HepG2 (cell line): ENCODE measurements around the gene BRI3BP. TPM values are rescaled to one million over a fixed set of nuclear protein-coding genes. Genes with fewer than 3 reads are reported as not detected.

Experiments used
- ATAC-seq: fragments of 200-7000 bp; cut with Tn5 transposase; 3 replicates; pipeline ENCODE4 v1.9.1; 2020; ENCODE audit warnings: mild to moderate bottlenecking, moderate library complexity
- BruUV-seq: library from RNA; stranded (reverse); fragments of 400-500 nt; replicated peaks from 2 replicates; lab custom pipeline; 2021; lab: Mats Ljungman, UMichigan
- CTCF ChIA-PET: fragments of 300-600 bp; formaldehyde crosslinking; extraction: SDS; loops from one replicate; lab custom pipeline; 2021; ENCODE audit warnings: low total read pairs, inconsistent platforms, low intra/inter-chr PET ratio; lab: Yijun Ruan, JAX
- POLR2A ChIA-PET: fragments of 350-600 bp; sonication (Branson Sonifier 250); formaldehyde crosslinking; loops from one replicate; lab custom pipeline; 2020; ENCODE audit warnings: antibody characterized with exemption, inconsistent platforms; lab: Yijun Ruan, JAX
- DNase-seq: peaks from one replicate; pipeline ENCODE4 v3.0.0-alpha.2; 2015; ENCODE audit warnings: low spot score
- FAIRE-seq: peaks from 3 replicates; lab custom pipeline; 2011; peaks lifted over from hg19 to GRCh38; lab: Jason Lieb, UNC
- H2AFZ ChIP-seq: one replicate; pipeline ENCODE4 v1.6.1; 2011; ENCODE audit warnings: low read length, inconsistent platforms
- H3K27ac ChIP-seq: fragments of 300-600 bp; 3 replicates; pipeline ENCODE4 v1.8.0; 2011; ENCODE audit warnings: mixed run types, mild to moderate bottlenecking, mixed read lengths, low read length, inconsistent platforms; ENCODE audit not compliant: insufficient read depth; ENCODE audit errors: extremely low read length
- H3K27me3 ChIP-seq, 2 experiments: fragments of 200-600 bp in 1 of 2; 2 replicates in 1 of 2; 3 replicates in 1 of 2; pipeline versions ENCODE4 v1.6.0 to v1.8.0; 2011; ENCODE audit warnings: low read length in 2 of 2, mild to moderate bottlenecking in 2 of 2, moderate library complexity in 2 of 2, inconsistent platforms in 1 of 2; ENCODE audit not compliant: insufficient read depth in 2 of 2, control insufficient read depth in 1 of 2
- H3K36me3 ChIP-seq, 2 experiments: fragments of 200-600 bp in 1 of 2; replicated peaks in 1 of 2; 2 replicates in 1 of 2; 3 replicates in 1 of 2; pipeline versions ENCODE4 v1.5.1 to v1.8.0; 2011; ENCODE audit warnings: low read length in 2 of 2, inconsistent platforms in 1 of 2; ENCODE audit not compliant: insufficient read depth in 2 of 2, control insufficient read depth in 1 of 2
- H3K4me1 ChIP-seq: 2 replicates; pipeline ENCODE4 v1.5.1; 2012; ENCODE audit warnings: low read length, inconsistent platforms; ENCODE audit not compliant: insufficient read depth
- H3K4me2 ChIP-seq: 2 replicates; pipeline ENCODE4 v1.6.0; 2011; ENCODE audit warnings: low read depth, low read length, inconsistent platforms
- H3K4me3 ChIP-seq, 3 experiments: fragments of 200-600 bp in 1 of 3; sonication (generic), shearing (Covaris generic) in 1 of 3; replicated peaks in 1 of 3; 2 replicates each; pipeline ENCODE4 v1.5.1; 2011 to 2016; ENCODE audit warnings: low read length in 3 of 3, inconsistent platforms in 2 of 3, low read depth in 2 of 3, mild to moderate bottlenecking in 2 of 3, control low read depth in 1 of 3, mixed read lengths in 1 of 3; ENCODE audit not compliant: insufficient read depth in 1 of 3
- H3K79me2 ChIP-seq: one replicate; pipeline ENCODE4 v1.6.1; 2011; ENCODE audit warnings: low read length, inconsistent platforms; ENCODE audit not compliant: insufficient read depth
- H3K9ac ChIP-seq: 2 replicates; pipeline ENCODE4 v1.6.0; 2011; ENCODE audit warnings: mild to moderate bottlenecking, low read depth, low read length, inconsistent platforms; ENCODE audit not compliant: insufficient read depth
- H3K9me3 ChIP-seq: 2 replicates; pipeline ENCODE4 v1.5.1; 2012; ENCODE audit warnings: mild to moderate bottlenecking, low read length
- H4K20me1 ChIP-seq: 2 replicates; pipeline ENCODE4 v1.6.0; 2011; ENCODE audit warnings: inconsistent platforms, mild to moderate bottlenecking, low read length, moderate library complexity; ENCODE audit not compliant: insufficient read depth
- DRAP1 ChIP-seq: IDR thresholded peaks from 2 replicates; pipeline ENCODE4 v1.6.1; 2016; ENCODE audit warnings: missing genetic modification reagents, missing compliant biosample characterization
- KMT2B ChIP-seq: IDR thresholded peaks from 2 replicates; pipeline ENCODE4 v1.6.1; 2016; ENCODE audit warnings: missing genetic modification reagents, missing compliant biosample characterization
- MLX ChIP-seq: IDR thresholded peaks from 2 replicates; pipeline ENCODE4 v1.6.1; 2016
- NAIF1 ChIP-seq: sonication (generic); formaldehyde crosslinking; IDR thresholded peaks from 2 replicates; pipeline ENCODE4 v1.5.0; 2020; ENCODE audit warnings: mild to moderate bottlenecking, missing genetic modification reagents, borderline replicate concordance
- NFKB2 ChIP-seq: sonication (generic); formaldehyde crosslinking; IDR thresholded peaks from 2 replicates; pipeline ENCODE4 v1.4.0; 2020; ENCODE audit warnings: missing genetic modification reagents, borderline replicate concordance
- SOX6 ChIP-seq, 2 experiments: fragments of 450-650 bp in 1 of 2; sonication (generic) in 1 of 2; formaldehyde crosslinking in 1 of 2; IDR thresholded peaks; 2 replicates each; pipeline versions ENCODE4 v1.4.0 to v1.6.1; 2017 to 2020; ENCODE audit warnings: antibody characterized with exemption in 1 of 2, mild to moderate bottlenecking in 1 of 2, missing genetic modification reagents in 1 of 2
- THAP9 ChIP-seq: sonication (generic); formaldehyde crosslinking; IDR thresholded peaks from 2 replicates; pipeline ENCODE4; 2020; ENCODE audit warnings: missing genetic modification reagents, mild to moderate bottlenecking, borderline replicate concordance
- UBTF ChIP-seq: sonication (generic); formaldehyde crosslinking; IDR thresholded peaks from 2 replicates; pipeline ENCODE4 v1.4.0; 2020; ENCODE audit warnings: mild to moderate bottlenecking, missing genetic modification reagents
- ZFP36L2 ChIP-seq: sonication (generic); formaldehyde crosslinking; IDR thresholded peaks from 2 replicates; pipeline ENCODE4 v1.4.0; 2020; ENCODE audit warnings: missing genetic modification reagents
- ZFY ChIP-seq: sonication (generic); formaldehyde crosslinking; IDR thresholded peaks from 2 replicates; pipeline ENCODE4 v1.4.0; 2020; ENCODE audit warnings: missing genetic modification reagents
- ZNF230 ChIP-seq: sonication (generic); formaldehyde crosslinking; IDR thresholded peaks from 2 replicates; pipeline ENCODE4 v1.4.0; 2020; ENCODE audit warnings: mild to moderate bottlenecking, missing genetic modification reagents
- ZNF788 ChIP-seq: sonication (generic); formaldehyde crosslinking; IDR thresholded peaks from 2 replicates; pipeline ENCODE4 v1.5.0; 2020; ENCODE audit warnings: mild to moderate bottlenecking, missing genetic modification reagents, borderline replicate concordance
- ZSCAN12 ChIP-seq: sonication (generic); formaldehyde crosslinking; IDR thresholded peaks from 2 replicates; pipeline ENCODE4 v1.9.0; 2021; ENCODE audit warnings: mild to moderate bottlenecking, missing genetic modification reagents
- WGBS: methylation state at CpG from one replicate; pipeline ENCODE4 v1.1.6; 2017; ENCODE audit warnings: low lambda C conversion rate; 5-methylcytosine and 5-hydroxymethylcytosine counted together
- in situ Hi-C: cut with HindIII; loops from 2 replicates; pipeline ENCODE4 v1.10.0; 2017; ENCODE audit warnings: low pct_unique_long_range_greater_than_20kb; ENCODE audit not compliant: extremely low pct_ligation_motif_present
- intact Hi-C: fragments of 100-400 bp; cut with micrococcal nuclease; formaldehyde crosslinking; loops from one replicate; pipeline ENCODE4 v1.10.0; 2022; ENCODE audit not compliant: unreplicated experiment
- polyA plus RNA-seq, 8 experiments: library from polyadenylated mRNA; depleted of rRNA in 3 of 8; stranded (reverse) in 7 of 8; unstranded in 1 of 8; fragments of >200 nt; fragmentation: Illumina TruSeq in 4 of 8; extraction: Trizol in 4 of 8; gene quantifications; 2 replicates each; pipeline versions ENCODE4 v1.2.1 to v1.2.3, GENCODE V29; 2011 to 2016; ENCODE audit warnings: low read depth in 4 of 8, missing spikeins in 1 of 8, mixed read lengths in 1 of 8; ENCODE audit not compliant: insufficient read depth in 1 of 8
- total RNA-seq, 5 experiments: library from RNA; depleted of rRNA; stranded (reverse); fragments of >200 nt; fragmentation: Illumina TruSeq; extraction: Trizol; gene quantifications; 2 replicates each; pipeline ENCODE4 v1.2.3, GENCODE V29; 2016; ENCODE audit warnings: low read depth in 1 of 5
- TF ChIP-seq, protein P1 (sequence below): sonication (generic); formaldehyde crosslinking; IDR thresholded peaks from 2 replicates; pipeline ENCODE4 v1.4.0; 2020; ENCODE audit warnings: missing genetic modification reagents

BRI3BP gene
- total and polyA plus RNA-seq, 2 of the 13 experiments (the other 11 are each of a cell fraction or from before 2014, with no cell fraction given) = 7.5 to 21.1 TPM

GRCh38 chr12:124993626-124994436 is at the start of gene BRI3BP (continued):
- TF ChIP-seq UBTF (CRISPR knock-in tag) = peak; percentile 53; the same call in 1 of the 2 replicates

DNA sequence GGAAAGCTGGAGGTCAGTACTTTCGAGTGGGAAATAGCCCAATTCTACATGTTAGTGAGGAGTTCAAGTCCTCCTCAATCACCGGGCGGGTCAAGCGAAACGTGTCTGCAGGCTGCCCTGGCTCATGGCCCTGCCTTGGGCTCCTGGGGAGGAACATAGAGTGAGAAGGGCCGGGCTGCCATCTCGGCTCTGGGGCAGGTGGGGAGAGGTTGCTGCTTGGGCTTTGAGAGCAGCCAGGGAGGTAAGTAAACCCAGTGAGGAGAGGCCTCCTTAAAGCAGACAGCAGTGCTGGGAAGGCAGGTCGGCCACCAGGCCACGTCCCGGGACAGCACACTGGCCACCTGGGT is 47.0 kb upstream of the BRI3BP start:
- no peaks in the 10 kb centered on the region for H3K4me1 ChIP-seq
- WGBS = 93% methylated on average over 3 of the region's 10 CpGs
- no peaks in the 10 kb centered on the region for H3K79me2 ChIP-seq
- ChIA-PET CTCF (no interaction called here), POLR2A (no interaction called here)
- no peak for FAIRE-seq
- no peaks in the 10 kb centered on the region for H3K9me3 ChIP-seq
- H3K4me3 ChIP-seq = no peak overlapping the region
- H3K9ac ChIP-seq = no peak overlapping the region
- intact Hi-C loops (no loop called here), in situ Hi-C loops (no loop called here)
- no peak for ATAC-seq
- H2AFZ ChIP-seq = no peak overlapping the region
- BruUV-seq = no TSS peak
- H3K4me2 ChIP-seq = no peak overlapping the region
- DNase-seq = no peak
- H4K20me1 ChIP-seq = no peaks in the 10 kb centered on the region
- H3K27ac ChIP-seq = no peak overlapping the region
- no peaks in the 10 kb centered on the region for H3K27me3 ChIP-seq
- H3K36me3 ChIP-seq = peaks cover 13 to 31% of the 10 kb centered on the region in 2 experiments; a peak in 4 of 5 replicates
- no peak for TF ChIP-seq ZSCAN12
- no peak for TF ChIP-seq ZNF788
- TF ChIP-seq KMT2B (CRISPR knock-in tag) = no peak
- TF ChIP-seq, protein P1, sequence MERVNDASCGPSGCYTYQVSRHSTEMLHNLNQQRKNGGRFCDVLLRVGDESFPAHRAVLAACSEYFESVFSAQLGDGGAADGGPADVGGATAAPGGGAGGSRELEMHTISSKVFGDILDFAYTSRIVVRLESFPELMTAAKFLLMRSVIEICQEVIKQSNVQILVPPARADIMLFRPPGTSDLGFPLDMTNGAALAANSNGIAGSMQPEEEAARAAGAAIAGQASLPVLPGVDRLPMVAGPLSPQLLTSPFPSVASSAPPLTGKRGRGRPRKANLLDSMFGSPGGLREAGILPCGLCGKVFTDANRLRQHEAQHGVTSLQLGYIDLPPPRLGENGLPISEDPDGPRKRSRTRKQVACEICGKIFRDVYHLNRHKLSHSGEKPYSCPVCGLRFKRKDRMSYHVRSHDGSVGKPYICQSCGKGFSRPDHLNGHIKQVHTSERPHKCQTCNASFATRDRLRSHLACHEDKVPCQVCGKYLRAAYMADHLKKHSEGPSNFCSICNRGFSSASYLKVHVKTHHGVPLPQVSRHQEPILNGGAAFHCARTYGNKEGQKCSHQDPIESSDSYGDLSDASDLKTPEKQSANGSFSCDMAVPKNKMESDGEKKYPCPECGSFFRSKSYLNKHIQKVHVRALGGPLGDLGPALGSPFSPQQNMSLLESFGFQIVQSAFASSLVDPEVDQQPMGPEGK (CRISPR knock-in tag) = no peak
- no peak for TF ChIP-seq NAIF1
- no peak for TF ChIP-seq NFKB2 (CRISPR knock-in tag)
- no peak for TF ChIP-seq ZNF230
- TF ChIP-seq ZFY = no peak
- no peak for TF ChIP-seq MLX (CRISPR knock-in tag)
- no peak for TF ChIP-seq ZFP36L2
- TF ChIP-seq SOX6 (IDR thresholded peaks at IDR 0.05) = no peak
- TF ChIP-seq SOX6 (CRISPR knock-in tag; IDR thresholded peaks at IDR 0.05) = no peak
- no peak for TF ChIP-seq DRAP1 (CRISPR knock-in tag)
- TF ChIP-seq THAP9 (CRISPR knock-in tag) = no peak
